DND-41 (cell line): Measurements from ENCODE around the gene WRAP53.

Source experiments
- ATAC-seq: fragments of 200-7000 bp; cut with Tn5 transposase; 3 replicates; pipeline ENCODE4 v1.9.1; 2021; ENCODE audit warnings: low read depth; ENCODE audit not compliant: insufficient read depth
- DNase-seq: peaks from one replicate; pipeline ENCODE4 v3.0.0-alpha.2; 2020
- H2AFZ ChIP-seq: 2 replicates; pipeline ENCODE4 v1.6.0; 2012; ENCODE audit warnings: low read depth, low read length
- H3K27ac ChIP-seq: 2 replicates; pipeline ENCODE4 v1.5.1; 2012; ENCODE audit warnings: low read length, inconsistent platforms
- H3K27me3 ChIP-seq: fragments of 200-600 bp; sonication (generic); 2 replicates; pipeline ENCODE4 v1.6.0; 2012; ENCODE audit warnings: low read length, mild to moderate bottlenecking, inconsistent platforms; ENCODE audit not compliant: insufficient read depth, poor library complexity
- H3K36me3 ChIP-seq: 2 replicates; pipeline ENCODE4 v1.5.1; 2012; ENCODE audit warnings: low read length, inconsistent platforms; ENCODE audit not compliant: insufficient read depth
- H3K4me1 ChIP-seq: 2 replicates; pipeline ENCODE4 v1.5.1; 2012; ENCODE audit warnings: mild to moderate bottlenecking, low read length; ENCODE audit not compliant: insufficient read depth
- H3K4me2 ChIP-seq: 2 replicates; pipeline ENCODE4 v1.6.0; 2012; ENCODE audit warnings: mild to moderate bottlenecking, moderate library complexity, low read length, inconsistent platforms; ENCODE audit not compliant: insufficient read depth
- H3K4me3 ChIP-seq, 2 experiments: fragments of 200-600 bp in 1 of 2; shearing (Covaris generic) in 1 of 2; 2 replicates each; pipeline ENCODE4 v1.5.1; 2012 to 2016; ENCODE audit warnings: inconsistent platforms in 2 of 2, low read length in 2 of 2, mild to moderate bottlenecking in 2 of 2, low read depth in 1 of 2, moderate library complexity in 1 of 2
- H3K79me2 ChIP-seq: 2 replicates; pipeline ENCODE4 v1.6.0; 2012; ENCODE audit warnings: low read length, inconsistent platforms; ENCODE audit not compliant: insufficient read depth
- H3K9ac ChIP-seq: 2 replicates; pipeline ENCODE4 v1.6.0; 2012; ENCODE audit warnings: low read depth, mild to moderate bottlenecking, inconsistent platforms, low read length, moderate library complexity
- H3K9me3 ChIP-seq: 2 replicates; pipeline ENCODE4 v1.5.1; 2012; ENCODE audit warnings: low read length, moderate library complexity, mild to moderate bottlenecking, inconsistent platforms; ENCODE audit not compliant: insufficient read depth, severe bottlenecking
- H4K20me1 ChIP-seq: 2 replicates; pipeline ENCODE4 v1.6.0; 2012; ENCODE audit warnings: low read length; ENCODE audit not compliant: insufficient read depth
- EZH2 ChIP-seq: IDR thresholded peaks from 3 replicates; pipeline ENCODE4 v1.6.1; 2012; ENCODE audit warnings: borderline replicate concordance, low read depth, mild to moderate bottlenecking, moderate library complexity, low read length, inconsistent platforms; ENCODE audit not compliant: severe bottlenecking
- TF ChIP-seq, protein P1 (sequence below): IDR thresholded peaks from 2 replicates; pipeline ENCODE4 v1.5.1; 2012; ENCODE audit warnings: borderline replicate concordance, low read length, moderate library complexity, mild to moderate bottlenecking; ENCODE audit not compliant: poor library complexity, severe bottlenecking; ENCODE audit errors: extremely low read depth

WRAP53 gene

DNA sequence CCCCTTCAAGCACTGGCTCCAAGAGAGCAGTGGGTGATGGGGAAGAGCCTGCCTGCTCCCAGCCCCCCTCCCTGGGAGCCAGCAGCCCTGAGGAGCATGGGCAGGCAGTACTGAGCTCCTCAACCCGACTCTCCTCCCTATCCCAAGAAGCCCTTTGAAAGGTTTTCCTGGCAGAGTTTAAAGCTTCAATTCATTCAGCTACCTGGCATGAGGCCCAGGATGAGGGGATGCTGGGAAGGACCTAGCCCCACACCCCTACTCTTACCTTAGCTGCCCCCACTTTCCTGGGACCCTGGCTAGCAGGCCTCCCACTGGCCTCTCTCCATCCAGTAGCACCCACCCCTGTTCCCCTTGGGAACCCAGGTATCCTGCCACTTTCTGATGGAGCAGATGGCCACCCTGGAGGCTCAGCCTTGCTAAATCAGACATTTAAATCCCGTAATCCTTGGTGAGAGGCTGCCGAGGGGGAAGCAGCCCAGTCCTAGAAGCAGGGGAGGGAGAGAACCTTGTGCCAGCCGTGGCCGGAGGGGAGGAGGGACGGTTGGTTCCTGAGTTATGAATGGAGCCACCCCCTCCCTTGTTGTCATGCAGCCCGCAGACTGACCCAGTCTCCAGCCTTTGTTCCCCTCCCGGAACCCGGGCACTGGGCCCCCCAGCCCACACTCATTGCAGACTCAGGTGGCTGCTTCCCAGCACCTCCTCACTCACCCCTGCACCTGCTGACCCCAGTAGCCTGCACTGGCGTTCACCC is 20.4 kb upstream of the WRAP53 start:
- no peaks in the 10 kb centered on the region for H3K9me3 ChIP-seq
- H3K27me3 ChIP-seq, result no peaks in the 10 kb centered on the region
- H3K4me1 ChIP-seq, result no peaks in the 10 kb centered on the region
- 0 out of 2 replicates have a peak, but pooled peaks cover 3% of the 10 kb centered on the region for H4K20me1 ChIP-seq
- TF ChIP-seq, protein P1, sequence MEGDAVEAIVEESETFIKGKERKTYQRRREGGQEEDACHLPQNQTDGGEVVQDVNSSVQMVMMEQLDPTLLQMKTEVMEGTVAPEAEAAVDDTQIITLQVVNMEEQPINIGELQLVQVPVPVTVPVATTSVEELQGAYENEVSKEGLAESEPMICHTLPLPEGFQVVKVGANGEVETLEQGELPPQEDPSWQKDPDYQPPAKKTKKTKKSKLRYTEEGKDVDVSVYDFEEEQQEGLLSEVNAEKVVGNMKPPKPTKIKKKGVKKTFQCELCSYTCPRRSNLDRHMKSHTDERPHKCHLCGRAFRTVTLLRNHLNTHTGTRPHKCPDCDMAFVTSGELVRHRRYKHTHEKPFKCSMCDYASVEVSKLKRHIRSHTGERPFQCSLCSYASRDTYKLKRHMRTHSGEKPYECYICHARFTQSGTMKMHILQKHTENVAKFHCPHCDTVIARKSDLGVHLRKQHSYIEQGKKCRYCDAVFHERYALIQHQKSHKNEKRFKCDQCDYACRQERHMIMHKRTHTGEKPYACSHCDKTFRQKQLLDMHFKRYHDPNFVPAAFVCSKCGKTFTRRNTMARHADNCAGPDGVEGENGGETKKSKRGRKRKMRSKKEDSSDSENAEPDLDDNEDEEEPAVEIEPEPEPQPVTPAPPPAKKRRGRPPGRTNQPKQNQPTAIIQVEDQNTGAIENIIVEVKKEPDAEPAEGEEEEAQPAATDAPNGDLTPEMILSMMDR, result no peak
- TF ChIP-seq EZH2, result no peak
- H3K36me3 ChIP-seq, result peaks cover 60% of the 10 kb centered on the region
- H3K9ac ChIP-seq, result no peak overlapping the region
- no peaks in the 10 kb centered on the region for H3K79me2 ChIP-seq
- DNase-seq (no peak), ATAC-seq (peak; percentile 49; the same call in 2 of the 3 replicates)
- H3K27ac ChIP-seq, result no peak overlapping the region
- H3K4me2 ChIP-seq, result no peak overlapping the region
- H3K4me3 ChIP-seq, result no peak overlapping the region
- no peak overlapping the region for H2AFZ ChIP-seq

DNA sequence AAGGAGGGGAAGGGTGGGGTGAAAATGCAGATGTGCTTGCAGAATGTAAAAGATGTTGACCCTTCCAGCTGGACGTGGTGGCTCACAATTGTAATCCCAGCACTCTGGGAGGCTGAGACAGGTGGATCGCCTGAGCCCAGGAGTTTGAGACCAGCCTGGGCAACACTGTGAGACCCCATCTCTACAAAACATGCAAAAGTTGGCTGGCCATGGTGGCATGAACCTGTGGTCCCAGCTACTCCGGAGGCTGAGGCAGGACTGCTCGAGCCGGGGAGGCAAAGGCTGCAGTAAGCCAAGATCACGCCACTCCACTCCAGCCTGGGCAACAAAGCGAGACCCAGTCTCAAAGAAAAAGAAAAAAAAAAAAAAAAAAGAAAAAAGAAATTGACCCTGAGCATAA is 19.8 kb upstream of the WRAP53 start:
- TF ChIP-seq, protein P1, result no peak
- TF ChIP-seq EZH2, result no peak

DNA sequence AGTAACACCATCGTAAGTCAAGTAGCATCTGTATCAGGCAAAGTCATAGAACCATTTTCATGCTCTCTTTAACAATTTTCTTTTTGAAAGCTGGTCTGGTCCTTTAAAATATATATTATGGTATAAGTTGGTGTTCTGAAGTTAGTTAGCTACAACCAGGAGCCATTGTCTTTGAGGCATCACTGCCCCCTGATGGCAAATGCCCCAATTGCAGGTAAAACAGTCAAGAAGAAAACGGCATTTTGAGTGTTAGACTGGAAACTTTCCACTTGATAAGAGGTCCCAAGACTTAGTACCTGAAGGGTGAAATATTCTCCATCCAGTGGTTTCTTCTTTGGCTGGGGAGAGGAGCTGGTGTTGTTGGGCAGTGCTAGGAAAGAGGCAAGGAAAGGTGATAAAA is 15.0 kb upstream of the WRAP53 start:
- Histone ChIP-seq H3K27ac (no peak overlapping the region), H3K27me3 (no peaks in the 10 kb centered on the region), H2AFZ (no peak overlapping the region), H3K9me3 (peaks cover 7% of the 10 kb centered on the region), H3K4me3 (no peak overlapping the region), H3K9ac (no peak overlapping the region), H3K36me3 (peaks cover 94% of the 10 kb centered on the region), H3K79me2 (peaks cover 17% of the 10 kb centered on the region), H4K20me1 (peaks cover 21% of the 10 kb centered on the region; the same call in 1 of the 2 replicates), H3K4me2 (no peak overlapping the region), H3K4me1 (no peaks in the 10 kb centered on the region)
- no peak; the same call in 2 of the 3 replicates for ATAC-seq
- peak; percentile 55 for DNase-seq
- TF ChIP-seq, protein P1, result peak; percentile 75
- TF ChIP-seq EZH2, result no peak

More for the DNA sequence above, 19.8 kb upstream of the WRAP53 start:
- H2AFZ ChIP-seq, result no peak overlapping the region
- no peak overlapping the region for H3K4me2 ChIP-seq
- ATAC-seq (no peak), DNase-seq (no peak)
- H3K36me3 ChIP-seq, result peaks cover 67% of the 10 kb centered on the region
- no peak overlapping the region for H3K27ac ChIP-seq
- 0 out of 2 replicates have a peak, but pooled peaks cover 3% of the 10 kb centered on the region for H4K20me1 ChIP-seq
- H3K9ac ChIP-seq, result no peak overlapping the region
- no peak overlapping the region for H3K4me3 ChIP-seq
- H3K27me3 ChIP-seq, result no peaks in the 10 kb centered on the region
- peaks cover under 1% of the 10 kb centered on the region for H3K9me3 ChIP-seq
- H3K79me2 ChIP-seq, result no peaks in the 10 kb centered on the region
- no peaks in the 10 kb centered on the region for H3K4me1 ChIP-seq
